ENCODE results near the gene C2CD2.

C2CD2 gene

GRCh38 chr21:41900401-41900800 is 53.4 kb downstream of the C2CD2 start:
- in situ Hi-C loops (cut with HindIII; ENCODE audit: low pct_ligation_motif_present, low pct_unique_long_range_greater_than_20kb, low sequenced_read_pairs): no loop called here
- DNase-seq: no peak

- no peak for DNase-seq
- in situ Hi-C loops (cut with HindIII; ENCODE audit: low pct_ligation_motif_present, low pct_unique_long_range_greater_than_20kb, low sequenced_read_pairs): no loop called here
These were observed 54.2 kb downstream of the C2CD2 start for GRCh38 chr21:41899426-41900202.

- in situ Hi-C loops (cut with HindIII; ENCODE audit: low pct_ligation_motif_present, low pct_unique_long_range_greater_than_20kb, low sequenced_read_pairs): no loop called here
- DNase-seq: no peak
These were observed 54.8 kb downstream of the C2CD2 start for GRCh38 chr21:41898998-41899397.

- DNase-seq: no peak
- in situ Hi-C loops (cut with HindIII; ENCODE audit: low pct_ligation_motif_present, low pct_unique_long_range_greater_than_20kb, low sequenced_read_pairs): no loop called here
These were observed 56.1 kb downstream of the C2CD2 start for GRCh38 chr21:41897700-41898099.

- in situ Hi-C loops (cut with HindIII; ENCODE audit: low pct_ligation_motif_present, low pct_unique_long_range_greater_than_20kb, low sequenced_read_pairs): no loop called here
These were observed 56.7 kb downstream of the C2CD2 start for GRCh38 chr21:41897047-41897669.

GRCh38 chr21:41895643-41896493 is 58.0 kb downstream of the C2CD2 start:
- DNase-seq: no peak
- in situ Hi-C loops (cut with HindIII; ENCODE audit: low pct_ligation_motif_present, low pct_unique_long_range_greater_than_20kb, low sequenced_read_pairs): no loop called here

More at GRCh38 chr21:41897047-41897669, 56.7 kb downstream of the C2CD2 start:
- no peak for DNase-seq

GRCh38 chr21:41894922-41895557 is 58.8 kb downstream of the C2CD2 start:
- in situ Hi-C loops (cut with HindIII; ENCODE audit: low pct_ligation_motif_present, low pct_unique_long_range_greater_than_20kb, low sequenced_read_pairs): no loop called here
- peak; percentile 84 for DNase-seq

- in situ Hi-C loops (cut with HindIII; ENCODE audit: low pct_ligation_motif_present, low pct_unique_long_range_greater_than_20kb, low sequenced_read_pairs): no loop called here
- no peak for DNase-seq
These were observed 59.3 kb downstream of the C2CD2 start for GRCh38 chr21:41894511-41894910.

- no peak for DNase-seq
- in situ Hi-C loops (cut with HindIII; ENCODE audit: low pct_ligation_motif_present, low pct_unique_long_range_greater_than_20kb, low sequenced_read_pairs): no loop called here
These were observed 61.1 kb downstream of the C2CD2 start for GRCh38 chr21:41892726-41893125.

GRCh38 chr21:41891132-41891531 is 62.7 kb downstream of the C2CD2 start:
- DNase-seq: no peak
- in situ Hi-C loops (cut with HindIII; ENCODE audit: low pct_ligation_motif_present, low pct_unique_long_range_greater_than_20kb, low sequenced_read_pairs): no loop called here

GRCh38 chr21:41890355-41890754 is 63.5 kb downstream of the C2CD2 start:
- in situ Hi-C loops (cut with HindIII; ENCODE audit: low pct_ligation_motif_present, low pct_unique_long_range_greater_than_20kb, low sequenced_read_pairs): no loop called here
- DNase-seq: no peak

GRCh38 chr21:41888749-41889376 is 65.0 kb downstream of the C2CD2 start:
- in situ Hi-C loops (cut with HindIII; ENCODE audit: low pct_ligation_motif_present, low pct_unique_long_range_greater_than_20kb, low sequenced_read_pairs): no loop called here
- no peak for DNase-seq

GRCh38 chr21:41887667-41888066 is 66.2 kb downstream of the C2CD2 start:
- in situ Hi-C loops (cut with HindIII; ENCODE audit: low pct_ligation_motif_present, low pct_unique_long_range_greater_than_20kb, low sequenced_read_pairs): no loop called here
- no peak for DNase-seq

GRCh38 chr21:41886328-41886727 is 67.5 kb downstream of the C2CD2 start:
- in situ Hi-C loops (cut with HindIII; ENCODE audit: low pct_ligation_motif_present, low pct_unique_long_range_greater_than_20kb, low sequenced_read_pairs): no loop called here
- no peak for DNase-seq

GRCh38 chr21:41885341-41886024 is 68.3 kb downstream of the C2CD2 start:
- no peak for DNase-seq
- in situ Hi-C loops (cut with HindIII; ENCODE audit: low pct_ligation_motif_present, low pct_unique_long_range_greater_than_20kb, low sequenced_read_pairs): no loop called here

- DNase-seq: no peak
- in situ Hi-C loops (cut with HindIII; ENCODE audit: low pct_ligation_motif_present, low pct_unique_long_range_greater_than_20kb, low sequenced_read_pairs): no loop called here
These were observed 69.3 kb downstream of the C2CD2 start for GRCh38 chr21:41884501-41885030.

GRCh38 chr21:41883582-41883981 is 70.2 kb downstream of the C2CD2 start:
- DNase-seq: no peak
- in situ Hi-C loops (cut with HindIII; ENCODE audit: low pct_ligation_motif_present, low pct_unique_long_range_greater_than_20kb, low sequenced_read_pairs): no loop called here

GRCh38 chr21:41881051-41881450 is 72.8 kb downstream of the C2CD2 start:
- DNase-seq: no peak
- in situ Hi-C loops (cut with HindIII; ENCODE audit: low pct_ligation_motif_present, low pct_unique_long_range_greater_than_20kb, low sequenced_read_pairs): no loop called here

Data from ACHN (cell line).